Natural killer cell treated with Interleukin-12 subunit alpha and Interleukin-12 subunit beta and Interleukin-15 and Interleukin-18, amount 100 ng/mL, for 72 hours (primary cell): ENCODE measurements around the gene KCNN1. TPM values are rescaled to one million over a fixed set of nuclear protein-coding genes. Genes with fewer than 3 reads are reported as not detected.

ENCODE experiments used
- ATAC-seq, 2 donors: fragments of 150-1000 bp; cut with Tn5 transposase in 1 of 2; sonication (Bioruptor Pico), chemical (Tn5 transposase) in 1 of 2; 2 replicates each; pipeline ENCODE4 v1.10.0; 2021
- DNase-seq: peaks from one replicate; pipeline ENCODE4 v3.0.0; 2022; ENCODE audit warnings: low spot score
- H3K27ac Mint-ChIP-seq, 2 donors: 1 replicate in 1 of 2; 2 replicates in 1 of 2; pipeline ENCODE4 v1.8.0; 2022; ENCODE audit warnings: mixed read lengths in 2 of 2, mild to moderate bottlenecking in 1 of 2, moderate library complexity in 1 of 2
- H3K27me3 Mint-ChIP-seq, 2 donors: 1 replicate in 1 of 2; 2 replicates in 1 of 2; pipeline ENCODE4 v1.8.0; 2022; ENCODE audit warnings: mixed read lengths in 2 of 2
- H3K36me3 Mint-ChIP-seq: one replicate; pipeline ENCODE4 v1.8.0; 2022; ENCODE audit warnings: mixed read lengths
- H3K4me1 Mint-ChIP-seq, 2 donors: 1 replicate in 1 of 2; 2 replicates in 1 of 2; pipeline ENCODE4 v1.8.0; 2022; ENCODE audit warnings: low read depth in 2 of 2, mixed read lengths in 2 of 2, mild to moderate bottlenecking in 1 of 2
- H3K4me3 Mint-ChIP-seq: one replicate; pipeline ENCODE4 v1.8.0; 2022; ENCODE audit warnings: mixed read lengths
- H3K9me3 Mint-ChIP-seq: 2 replicates; pipeline ENCODE4 v1.8.0; 2022; ENCODE audit warnings: mixed read lengths
- total RNA-seq, 2 donors: library from RNA; stranded (reverse); gene quantifications; one replicate each; pipeline ENCODE4 v1.2.3, GENCODE V29; 2022

Gene KCNN1
- total RNA-seq, 2 donors from 2014 or later, result 1.0 to 1.3 TPM

DNA sequence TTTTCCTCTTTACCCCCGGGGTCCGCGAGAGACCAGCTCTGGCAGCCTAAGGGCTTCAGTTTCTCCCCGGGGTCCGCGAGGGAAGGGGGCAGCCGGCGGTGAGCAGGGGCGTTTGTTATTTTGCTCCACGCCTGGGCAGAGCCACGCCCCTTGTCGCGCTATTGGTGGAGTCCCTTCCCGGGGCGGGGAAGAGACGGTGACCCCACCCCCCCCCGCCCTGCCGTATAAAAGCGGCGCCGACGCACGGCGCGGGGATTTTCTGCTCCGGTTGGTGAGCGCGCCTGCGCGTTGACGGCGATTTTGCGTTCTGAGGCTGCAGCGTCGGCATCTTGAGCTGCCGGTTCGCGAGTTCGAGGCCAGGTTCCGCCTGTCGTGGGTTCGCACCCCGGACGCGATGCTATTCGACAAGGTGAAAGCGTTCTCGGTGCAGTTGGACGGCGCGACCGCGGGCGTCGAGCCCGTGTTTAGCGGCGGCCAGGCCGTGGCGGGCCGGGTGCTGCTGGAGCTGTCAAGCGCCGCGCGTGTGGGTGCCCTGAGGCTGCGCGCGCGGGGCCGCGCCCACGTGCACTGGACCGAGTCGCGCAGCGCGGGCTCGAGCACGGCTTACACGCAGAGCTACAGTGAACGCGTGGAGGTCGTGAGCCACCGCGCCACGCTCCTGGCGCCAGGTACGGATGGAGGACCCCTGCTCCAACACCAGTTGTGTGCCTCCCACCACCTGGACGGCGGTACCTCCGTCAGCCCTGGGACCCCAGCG lies 41.2 kb downstream of the KCNN1 start, which contains the start of gene ARRDC2:
Gene ARRDC2, plus strand, starts transcription at position 254 of the 757 bp plus-strand sequence. Its CDS starts 141 bp downstream, at position 395.
- Mint-ChIP-seq H3K27me3 (no peaks in the 10 kb centered on the region), H3K9me3 (no peaks in the 10 kb centered on the region), H3K4me3 (peak within 1 kb of the TSS; percentile 96), H3K36me3 (peaks cover 2% of the 10 kb centered on the region), H3K27ac (peak within 1 kb of the TSS; percentile 80 to 91), H3K4me1 (peaks cover 19 to 20% of the 10 kb centered on the region in 2 donors)
- DNase-seq (peak; percentile 91), ATAC-seq (peak; percentile 89 to 94)

DNA sequence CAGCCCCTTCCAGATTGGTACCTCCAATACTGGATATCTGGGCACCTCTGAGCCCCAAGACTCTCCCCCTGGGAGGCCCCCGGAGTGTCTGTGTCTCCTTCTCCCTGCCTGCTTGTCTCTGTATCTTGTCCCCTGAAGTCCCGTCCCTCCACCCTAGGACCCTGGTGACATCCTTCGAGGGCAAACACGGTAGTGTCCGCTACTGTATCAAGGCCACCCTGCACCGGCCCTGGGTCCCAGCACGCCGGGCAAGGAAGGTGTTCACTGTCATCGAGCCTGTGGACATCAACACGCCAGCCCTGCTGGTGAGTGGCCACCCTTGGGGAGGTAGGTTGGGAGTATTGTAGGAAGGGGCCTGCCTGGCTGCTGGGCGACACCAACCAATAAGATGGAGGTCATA lies 41.9 kb downstream of the KCNN1 start:
- Mint-ChIP-seq H3K9me3 (no peaks in the 10 kb centered on the region), H3K4me3 (peak overlapping the region; percentile 62), H3K36me3 (peaks cover 6% of the 10 kb centered on the region), H3K27me3 (no peaks in the 10 kb centered on the region), H3K27ac (peak overlapping the region in 1 of 2 donors; percentile 57), H3K4me1 (peaks cover 24 to 26% of the 10 kb centered on the region in 2 donors)
- DNase-seq (no peak), ATAC-seq (no peak)

DNA sequence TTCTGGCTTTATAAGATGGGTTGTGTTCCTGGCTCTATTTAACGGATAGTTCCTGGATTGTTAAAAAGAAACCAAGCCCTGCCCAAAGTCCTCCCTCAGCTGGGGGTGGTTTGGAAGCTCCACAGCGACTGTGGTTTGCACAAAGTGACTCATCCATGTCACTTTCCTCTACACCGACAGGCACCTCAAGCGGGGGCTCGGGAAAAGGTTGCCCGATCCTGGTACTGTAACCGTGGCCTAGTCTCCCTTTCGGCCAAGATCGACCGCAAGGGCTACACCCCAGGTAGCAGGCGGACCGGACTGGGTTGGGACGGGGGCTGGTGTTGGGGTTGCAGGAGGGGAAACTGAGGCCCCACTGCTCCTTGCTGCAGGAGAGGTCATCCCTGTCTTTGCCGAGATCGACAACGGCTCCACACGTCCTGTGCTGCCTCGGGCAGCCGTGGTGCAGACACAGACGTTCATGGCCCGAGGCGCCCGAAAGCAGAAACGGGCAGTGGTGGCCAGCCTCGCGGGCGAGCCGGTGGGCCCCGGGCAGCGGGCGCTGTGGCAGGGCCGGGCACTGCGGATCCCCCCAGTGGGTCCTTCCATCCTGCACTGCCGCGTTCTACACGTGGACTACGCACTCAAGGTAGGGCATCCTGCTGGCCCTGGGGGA lies 42.6 kb downstream of the KCNN1 start:
- Mint-ChIP-seq H3K36me3 (peaks cover 6% of the 10 kb centered on the region), H3K4me1 (peaks cover 30 to 31% of the 10 kb centered on the region in 2 donors), H3K4me3 (peak overlapping the region; percentile 62), H3K27me3 (no peaks in the 10 kb centered on the region), H3K27ac (no peak overlapping the region), H3K9me3 (no peaks in the 10 kb centered on the region)
- ATAC-seq (no peak), DNase-seq (no peak)

DNA sequence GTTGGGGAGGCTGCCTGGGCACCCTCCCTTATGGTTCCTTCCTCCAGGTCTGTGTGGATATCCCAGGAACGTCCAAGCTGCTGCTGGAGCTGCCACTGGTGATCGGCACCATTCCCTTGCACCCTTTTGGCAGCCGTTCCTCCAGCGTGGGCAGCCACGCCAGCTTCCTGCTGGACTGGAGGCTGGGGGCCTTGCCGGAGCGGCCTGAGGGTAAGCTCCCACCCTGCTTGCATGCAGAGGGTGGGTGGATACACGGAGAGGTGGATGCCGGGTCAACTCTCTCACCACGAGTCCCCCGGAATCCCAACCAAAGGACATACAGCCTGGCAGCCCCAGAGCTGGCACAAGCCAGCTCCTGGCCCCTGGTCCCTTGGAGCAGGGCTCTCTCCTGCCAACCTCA lies 43.2 kb downstream of the KCNN1 start:
- Mint-ChIP-seq H3K4me3 (no peak overlapping the region), H3K4me1 (peaks cover 30 to 32% of the 10 kb centered on the region in 2 donors), H3K27ac (no peak overlapping the region), H3K27me3 (no peaks in the 10 kb centered on the region), H3K9me3 (no peaks in the 10 kb centered on the region), H3K36me3 (peaks cover 8% of the 10 kb centered on the region)
- no peak for DNase-seq
- ATAC-seq, result no peak

DNA sequence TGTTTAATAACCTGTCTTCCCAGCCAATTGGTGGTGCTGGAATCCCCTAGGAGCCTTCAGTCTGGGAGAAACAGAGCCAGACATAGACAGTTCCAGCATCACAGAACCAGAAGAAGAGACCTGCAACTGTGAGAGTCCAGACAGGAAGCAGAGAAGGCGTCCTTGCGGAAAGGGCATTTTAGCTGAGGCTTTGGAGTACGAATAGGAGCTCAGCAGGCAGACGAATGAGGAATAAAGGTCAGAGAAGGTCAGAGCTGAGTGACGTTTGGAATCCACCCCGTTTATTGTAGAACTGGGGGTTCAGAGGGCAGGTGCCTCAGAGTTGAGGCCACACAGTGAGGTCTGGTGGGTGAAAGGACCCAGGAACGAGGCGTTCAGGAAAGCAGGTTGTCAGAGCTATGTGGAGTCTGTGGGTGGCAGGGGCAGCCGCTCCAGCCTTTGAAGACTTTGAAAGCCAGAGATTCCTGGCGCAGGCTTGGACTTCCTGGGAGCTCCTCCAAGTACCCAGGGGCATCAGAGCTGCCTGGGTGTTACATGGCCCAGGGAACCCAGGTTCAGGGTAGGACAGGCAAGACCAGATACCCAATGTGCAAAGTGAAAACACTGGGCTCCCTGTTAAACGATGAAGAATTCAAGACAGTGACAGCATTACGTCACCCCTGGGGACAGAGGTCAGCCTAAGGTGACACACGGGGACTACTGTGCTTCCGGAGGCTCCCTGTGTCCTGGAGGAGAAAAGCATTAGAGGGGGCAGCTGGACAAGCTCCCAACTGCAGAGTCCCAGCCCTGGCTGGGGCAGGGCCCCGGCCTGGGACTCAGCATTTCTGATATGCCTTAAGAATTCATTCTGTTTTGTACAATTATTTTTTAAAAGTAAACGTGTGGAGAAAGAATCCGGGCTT lies 46.6 kb downstream of the KCNN1 start:
- DNase-seq, result no peak
- Mint-ChIP-seq H3K4me1 (peaks cover 24 to 32% of the 10 kb centered on the region in 2 donors), H3K27me3 (no peaks in the 10 kb centered on the region), H3K4me3 (no peak overlapping the region), H3K9me3 (no peaks in the 10 kb centered on the region), H3K27ac (peak overlapping the region in 1 of 2 donors; percentile 69), H3K36me3 (peaks cover 14% of the 10 kb centered on the region)
- ATAC-seq, result no peak

DNA sequence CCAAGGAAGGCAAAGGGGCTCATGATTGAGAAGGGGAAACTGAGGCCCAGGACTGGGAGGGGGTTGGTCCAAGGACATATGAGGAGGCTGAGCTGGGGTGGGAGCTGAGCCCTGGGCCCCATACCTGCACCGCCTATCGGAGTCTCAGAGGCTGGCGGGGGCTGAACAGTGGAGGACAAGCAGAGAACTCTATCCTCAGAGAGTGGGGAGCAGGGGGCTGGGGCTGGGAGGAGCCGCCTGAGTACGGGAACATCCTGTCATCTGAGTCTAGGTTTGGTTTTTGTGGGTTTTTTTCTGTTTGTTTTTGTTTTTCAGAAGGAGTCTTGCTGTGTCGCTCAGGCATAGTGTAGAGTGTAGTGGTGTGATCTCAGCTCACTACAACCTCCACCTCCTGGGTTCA lies 47.3 kb downstream of the KCNN1 start:
- H3K4me1 Mint-ChIP-seq, result peaks cover 17 to 28% of the 10 kb centered on the region in 2 donors
- H3K4me3 Mint-ChIP-seq, result no peak overlapping the region
- ATAC-seq (peak in 1 of 2 donors; percentile 21), DNase-seq (no peak)
- peaks cover 14% of the 10 kb centered on the region for H3K36me3 Mint-ChIP-seq
- H3K9me3 Mint-ChIP-seq, result no peaks in the 10 kb centered on the region
- peak overlapping the region in 1 of 2 donors; percentile 69 for H3K27ac Mint-ChIP-seq
- no peaks in the 10 kb centered on the region for H3K27me3 Mint-ChIP-seq

DNA sequence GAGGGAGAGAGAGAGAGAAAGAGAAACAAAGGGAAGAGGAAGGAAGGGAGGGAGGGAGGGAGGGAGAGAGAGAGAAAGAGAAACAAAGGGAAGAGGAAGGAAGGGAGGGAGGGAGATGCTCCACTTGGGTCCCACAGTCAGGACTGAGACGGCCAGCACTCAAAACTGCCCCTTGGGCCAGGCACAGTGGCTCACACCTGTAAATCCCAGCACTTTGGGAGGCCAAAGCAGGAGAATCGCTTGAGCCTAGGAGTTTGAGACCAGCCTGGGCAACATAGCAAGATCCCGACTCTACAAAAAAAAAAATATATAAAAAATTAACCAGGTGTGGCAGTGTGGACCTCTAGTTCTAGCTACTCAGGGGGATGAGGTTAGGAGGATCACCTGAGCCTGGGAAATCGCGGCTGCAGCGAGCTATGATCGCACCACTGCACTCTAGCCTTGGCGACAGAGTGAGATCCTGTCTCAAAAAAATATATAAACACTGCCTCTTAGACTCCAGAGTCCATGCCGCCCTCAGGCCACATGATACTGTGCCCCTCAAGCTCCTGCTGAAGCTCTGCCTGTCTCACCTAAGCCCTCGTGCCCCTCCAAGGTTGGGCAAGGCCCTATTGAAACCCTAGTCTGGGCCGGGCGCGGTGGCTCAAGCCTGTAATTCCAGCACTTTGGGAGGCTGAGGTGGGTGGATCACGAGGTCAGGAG lies 49.5 kb downstream of the KCNN1 start:
- Mint-ChIP-seq H3K27me3 (no peaks in the 10 kb centered on the region), H3K4me3 (no peak overlapping the region), H3K9me3 (no peaks in the 10 kb centered on the region), H3K27ac (no peak overlapping the region), H3K36me3 (peaks cover 14% of the 10 kb centered on the region), H3K4me1 (peaks cover 31 to 39% of the 10 kb centered on the region in 2 donors)
- ATAC-seq (no peak), DNase-seq (no peak)

DNA sequence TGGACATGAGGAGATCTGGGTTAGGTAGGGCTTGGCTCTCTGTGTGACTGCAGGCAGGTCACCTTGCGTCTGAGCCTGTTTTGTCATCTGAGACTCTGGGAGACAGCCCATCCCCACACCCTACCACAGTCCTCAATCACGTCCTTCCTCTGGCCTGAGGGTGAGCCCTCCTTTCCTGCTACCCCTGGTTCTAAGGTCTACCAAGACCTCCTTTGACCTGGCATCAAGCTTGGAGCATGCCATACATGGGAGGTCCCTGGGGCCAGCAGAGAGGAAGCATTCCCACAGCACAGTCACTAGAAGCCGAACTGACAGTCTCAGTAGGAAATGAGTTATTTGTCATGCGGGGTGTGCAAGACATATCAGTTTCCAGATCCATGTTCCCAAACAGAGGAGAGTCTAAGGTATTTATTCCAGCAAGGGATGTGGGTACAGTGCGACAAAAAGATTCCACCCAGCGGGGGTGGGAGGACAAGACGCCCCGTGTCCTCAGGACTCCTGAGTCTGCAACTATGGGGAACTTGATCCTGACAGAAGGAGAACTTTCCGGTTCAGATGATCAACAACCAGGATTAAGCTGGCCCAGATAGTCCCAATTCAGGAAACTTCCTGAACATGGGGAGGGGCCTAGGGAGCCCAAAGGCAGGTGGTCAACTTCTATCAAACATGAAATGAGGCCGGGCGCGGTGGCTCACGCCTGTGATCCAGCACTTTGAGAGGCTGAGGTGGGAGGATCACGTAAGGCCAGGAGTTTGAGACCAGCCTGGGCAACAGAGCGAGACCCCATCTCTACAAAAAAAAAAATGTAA lies 50.6 kb downstream of the KCNN1 start:
- no peak overlapping the region for H3K4me3 Mint-ChIP-seq
- H3K9me3 Mint-ChIP-seq, result no peaks in the 10 kb centered on the region
- peak overlapping the region in 1 of 2 donors; percentile 39 for H3K27ac Mint-ChIP-seq
- H3K27me3 Mint-ChIP-seq, result no peaks in the 10 kb centered on the region
- peaks cover 14% of the 10 kb centered on the region for H3K36me3 Mint-ChIP-seq
- peaks cover 41 to 48% of the 10 kb centered on the region in 2 donors for H3K4me1 Mint-ChIP-seq
- ATAC-seq, result no peak
- no peak for DNase-seq

DNA sequence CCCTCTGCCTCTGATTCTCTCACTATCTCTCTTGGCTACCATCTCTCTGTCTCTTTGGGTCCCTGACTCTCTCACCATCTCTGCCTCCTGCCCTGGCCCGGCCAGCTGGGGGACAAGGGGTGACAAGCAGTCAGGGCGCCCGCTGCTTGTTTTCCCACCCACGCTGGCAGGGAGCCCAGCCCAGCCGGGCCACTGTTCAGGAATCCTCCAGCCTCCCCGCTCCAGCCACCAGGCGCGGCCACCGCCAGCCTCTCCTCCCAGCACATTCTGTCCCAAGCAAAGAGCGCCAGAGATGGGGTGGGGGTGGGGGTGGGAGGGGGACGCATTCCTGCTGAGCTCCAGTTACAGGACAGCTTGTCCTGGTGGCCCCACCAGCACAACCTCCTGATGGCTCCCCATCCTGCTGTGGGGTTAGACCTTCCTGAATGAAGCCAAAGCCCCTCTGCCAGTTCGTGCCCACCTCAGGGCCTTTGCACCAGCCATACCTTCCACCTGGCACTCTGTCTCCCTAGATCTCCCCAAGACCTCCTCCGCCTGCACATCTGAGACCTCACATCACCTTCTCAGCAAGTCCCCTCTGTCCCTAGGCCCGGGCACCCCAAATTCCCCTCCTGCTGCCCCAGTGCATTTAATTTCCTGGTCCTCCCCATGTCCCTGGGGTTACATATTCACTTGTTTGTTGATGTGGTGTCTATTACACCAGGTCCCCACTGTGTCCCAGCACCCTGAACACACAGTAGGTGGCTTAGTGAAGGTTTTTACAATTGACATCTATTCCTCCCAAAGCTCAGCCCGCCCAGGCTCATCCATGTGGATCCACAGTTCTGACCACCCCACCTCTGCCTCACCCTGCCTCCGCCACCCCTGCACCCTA lies 53.5 kb downstream of the KCNN1 start:
- ATAC-seq, result no peak
- H3K27ac Mint-ChIP-seq, result peak overlapping the region; percentile 87 to 91
- H3K4me3 Mint-ChIP-seq, result peak overlapping the region; percentile 74
- no peak for DNase-seq
- H3K27me3 Mint-ChIP-seq, result no peaks in the 10 kb centered on the region
- H3K9me3 Mint-ChIP-seq, result no peaks in the 10 kb centered on the region
- H3K4me1 Mint-ChIP-seq, result peaks cover 31 to 47% of the 10 kb centered on the region in 2 donors
- peaks cover 3% of the 10 kb centered on the region for H3K36me3 Mint-ChIP-seq

DNA sequence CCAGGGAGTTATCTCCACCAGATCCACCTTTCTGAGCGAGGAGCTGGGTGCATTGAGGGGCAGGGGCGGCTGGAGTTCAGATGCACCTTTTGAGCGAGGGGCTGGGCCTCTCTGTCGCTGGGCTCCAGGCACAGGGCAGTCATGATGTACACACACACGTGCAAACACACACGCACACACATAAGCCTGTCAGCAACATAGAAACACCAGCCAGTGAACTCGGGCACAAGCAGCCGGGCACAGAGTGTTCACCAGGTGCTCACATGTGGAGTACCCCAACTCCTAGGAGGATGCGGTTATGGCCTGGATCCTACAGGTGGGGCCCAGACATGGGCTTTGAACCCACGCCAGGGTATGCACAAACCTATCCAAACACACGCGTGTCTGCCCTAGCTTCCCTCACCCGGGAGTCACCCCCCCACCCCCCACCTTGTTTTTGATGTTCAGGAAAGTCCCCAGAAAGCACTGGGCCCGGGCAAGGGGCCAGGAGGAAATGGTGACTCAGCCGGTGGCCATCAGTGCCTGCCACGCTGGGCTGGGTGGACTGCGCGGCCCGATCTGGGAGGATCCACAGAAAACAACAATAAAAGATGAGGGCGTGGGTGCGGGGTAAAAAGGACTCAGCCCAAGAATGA lies 54.3 kb downstream of the KCNN1 start:
- Mint-ChIP-seq H3K27ac (peak overlapping the region; percentile 87 to 91), H3K4me1 (peaks cover 31 to 44% of the 10 kb centered on the region in 2 donors), H3K36me3 (no peaks in the 10 kb centered on the region), H3K4me3 (peak overlapping the region; percentile 74), H3K9me3 (no peaks in the 10 kb centered on the region), H3K27me3 (no peaks in the 10 kb centered on the region)
- DNase-seq (peak; percentile 84), ATAC-seq (peak; percentile 70 to 85)

DNA sequence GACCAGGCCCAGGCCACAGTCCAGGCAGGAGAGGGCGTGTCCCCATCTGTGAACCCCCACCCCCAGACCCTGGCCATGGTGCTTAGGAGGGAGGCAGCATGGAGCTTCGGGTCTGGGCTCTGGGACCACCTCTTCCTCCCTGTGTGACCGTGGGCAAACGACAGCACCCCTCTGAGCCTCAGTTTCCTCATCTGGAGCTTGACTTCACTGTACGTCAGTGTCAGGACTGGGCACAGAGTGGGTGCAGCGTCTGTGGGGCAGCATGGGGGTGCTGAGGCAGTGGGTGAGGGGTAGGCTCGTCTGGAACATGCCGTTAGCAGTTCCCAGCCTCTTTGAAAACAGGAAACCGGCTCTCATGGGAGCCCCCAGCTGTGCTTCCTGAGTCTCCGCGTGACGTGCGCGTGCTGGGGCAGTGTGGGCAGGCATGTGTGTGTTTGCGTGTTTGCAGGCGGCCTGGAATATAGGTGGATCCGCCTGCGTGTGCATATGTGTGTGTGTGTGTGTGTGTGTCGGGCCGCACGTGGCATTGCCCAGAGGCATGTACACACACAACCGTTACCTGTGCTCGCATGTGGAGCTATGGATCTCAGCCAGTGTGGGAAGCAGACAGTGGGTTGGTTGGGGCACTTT lies 56.8 kb downstream of the KCNN1 start:
- H3K27ac Mint-ChIP-seq, result peak overlapping the region; percentile 41 to 68
- peaks cover 31 to 37% of the 10 kb centered on the region in 2 donors for H3K4me1 Mint-ChIP-seq
- ATAC-seq (peak in 1 of 2 donors; percentile 25), DNase-seq (no peak)
- no peaks in the 10 kb centered on the region for H3K9me3 Mint-ChIP-seq
- H3K27me3 Mint-ChIP-seq, result no peaks in the 10 kb centered on the region
- no peaks in the 10 kb centered on the region for H3K36me3 Mint-ChIP-seq
- H3K4me3 Mint-ChIP-seq, result no peak overlapping the region
